SU-DHL-6 (cell line): ENCODE results near the gene ATP8A2.

Source experiments
- CTCF ChIP-seq: fragments of 200-600 bp; sonication (generic); IDR thresholded peaks from one replicate; pipeline ENCODE4 v1.5.1; 2017; ENCODE audit warnings: antibody characterized with exemption, mild to moderate bottlenecking, low read length, moderate library complexity; ENCODE audit not compliant: insufficient read depth, poor library complexity, severe bottlenecking
- EZH2phosphoT487 ChIP-seq: fragments of 200-600 bp; sonication (generic), shearing (Covaris generic); conservative IDR thresholded peaks from 2 replicates; pipeline ENCODE4 v1.6.1; 2018; ENCODE audit warnings: mild to moderate bottlenecking, antibody characterized with exemption, low read length, moderate library complexity, mixed read lengths

GRCh38 chr13:25874907-25875306, 503.1 kb downstream of the ATP8A2 start:
- TF ChIP-seq CTCF (no peak), EZH2phosphoT487 (no peak)
